CD8-positive, alpha-beta memory T cell (primary cell): Measurements from ENCODE around the gene TMEM181. TPM values are rescaled to one million over a fixed set of nuclear protein-coding genes. Genes with fewer than 3 reads are reported as not detected.

Source experiments
- CTCF ChIA-PET: fragments of 350-600 bp; sonication (Branson Sonifier 250); formaldehyde crosslinking; loops from one replicate; lab custom pipeline; 2021; ENCODE audit warnings: antibody characterized with exemption; lab: Charles Lee
- POLR2A ChIA-PET: fragments of 350-600 bp; sonication (Branson Sonifier 250); formaldehyde crosslinking; loops from one replicate; lab custom pipeline; 2021; ENCODE audit warnings: antibody characterized with exemption; lab: Charles Lee
- DNase-seq, 5 donors: peaks; one replicate each; pipeline versions ENCODE4 v3.0.0 to v3.0.0-alpha.2; 2020 to 2022; ENCODE audit warnings: mixed read lengths in 1 of 5
- H3K27ac ChIP-seq: one replicate; pipeline ENCODE4 v1.7.0; 2013; ENCODE audit warnings: low read depth, mild to moderate bottlenecking, low read length, moderate library complexity
- H3K27me3 ChIP-seq: 2 replicates; pipeline ENCODE4 v1.7.0; 2013; ENCODE audit warnings: low read length, mild to moderate bottlenecking; ENCODE audit not compliant: insufficient read depth, poor library complexity, severe bottlenecking
- H3K36me3 ChIP-seq: 2 replicates; pipeline ENCODE4 v1.7.0; 2013; ENCODE audit warnings: mild to moderate bottlenecking, low read length, moderate library complexity; ENCODE audit not compliant: insufficient read depth
- H3K4me1 ChIP-seq: 2 replicates; pipeline ENCODE4 v1.7.0; 2013; ENCODE audit warnings: mild to moderate bottlenecking, low read length, moderate library complexity; ENCODE audit not compliant: insufficient read depth
- H3K4me3 ChIP-seq: 2 replicates; pipeline ENCODE4 v1.7.0; 2013; ENCODE audit warnings: mild to moderate bottlenecking, low read length
- H3K9me3 ChIP-seq: 2 replicates; pipeline ENCODE4 v1.7.0; 2013; ENCODE audit warnings: mild to moderate bottlenecking, low read length
- H3K27ac Mint-ChIP-seq, 8 donors: one replicate each; pipeline ENCODE4 v1.8.0; 2020 to 2021; ENCODE audit warnings: mixed read lengths in 8 of 8, mild to moderate bottlenecking in 6 of 8, inconsistent platforms in 3 of 8, moderate library complexity in 3 of 8
- H3K27me3 Mint-ChIP-seq, 2 donors: one replicate each; pipeline ENCODE4 v1.8.0; 2020 to 2021; ENCODE audit warnings: mixed read lengths in 2 of 2, mild to moderate bottlenecking in 1 of 2, moderate library complexity in 1 of 2
- H3K36me3 Mint-ChIP-seq, 3 donors: one replicate each; pipeline ENCODE4 v1.8.0; 2020 to 2021; ENCODE audit warnings: mixed read lengths in 3 of 3, inconsistent platforms in 1 of 3, mild to moderate bottlenecking in 1 of 3
- H3K4me1 Mint-ChIP-seq, 3 donors: one replicate each; pipeline ENCODE4 v1.8.0; 2020 to 2021; ENCODE audit warnings: mixed read lengths in 3 of 3, inconsistent platforms in 1 of 3, mild to moderate bottlenecking in 1 of 3
- H3K4me3 Mint-ChIP-seq, 7 donors: one replicate each; pipeline ENCODE4 v1.8.0; 2020 to 2021; ENCODE audit warnings: mixed read lengths in 7 of 7, mild to moderate bottlenecking in 6 of 7, moderate library complexity in 4 of 7, inconsistent platforms in 2 of 7
- H3K9me3 Mint-ChIP-seq, 5 donors: one replicate each; pipeline ENCODE4 v1.8.0; 2020 to 2022; ENCODE audit warnings: mixed read lengths in 5 of 5, mild to moderate bottlenecking in 3 of 5, moderate library complexity in 2 of 5, inconsistent platforms in 1 of 5
- polyA plus RNA-seq: library from polyadenylated mRNA; unstranded; fragments of 300-500 nt; fragmentation: Illumina TruSeq; gene quantifications from one replicate; pipeline ENCODE4 v1.2.3, GENCODE V29; 2021
- total RNA-seq, 2 experiments: library from RNA; stranded (reverse); gene quantifications; one replicate each; pipeline ENCODE4 v1.2.3, GENCODE V29; 2021

The TMEM181 gene
- total and polyA plus RNA-seq, 3 experiments from 2014 or later = 11.2 to 16.6 (median 16.0) TPM

GRCh38 chr6:158680015-158680414 lies 120.1 kb downstream of the TMEM181 start:
- H3K27ac Mint-ChIP-seq = peak overlapping the region in 4 of 8 donors; percentile 4 to 68 (median 30)
- ChIA-PET CTCF (interaction anchor here (0.7 to 1.3 kb wide), 2 partner anchors 14 to 468 kb away, joined by 3 read pairs; no protein-coding TSS in a partner anchor), POLR2A (no interaction called here)

GRCh38 chr6:158680481-158680880 lies 120.6 kb downstream of the TMEM181 start:
- H3K9me3 Mint-ChIP-seq = no peaks in the 10 kb centered on the region
- H3K4me3 ChIP-seq = no peak overlapping the region
- no peaks in the 10 kb centered on the region for H3K27me3 ChIP-seq
- no peak for DNase-seq
- H3K27ac ChIP-seq = no peak overlapping the region
- POLR2A ChIA-PET = no interaction called here
- CTCF ChIA-PET = interaction anchor here (0.7 to 1.3 kb wide), 2 partner anchors 15 to 468 kb away, joined by 3 read pairs; no protein-coding TSS in a partner anchor
- peaks cover 9 to 49% (median 27%) of the 10 kb centered on the region in 3 donors for H3K4me1 Mint-ChIP-seq
- H3K36me3 Mint-ChIP-seq = peaks cover 6 to 69% (median 16%) of the 10 kb centered on the region in 3 donors
- H3K4me1 ChIP-seq = peaks cover 13% of the 10 kb centered on the region
- H3K27ac Mint-ChIP-seq = peak overlapping the region in 7 of 8 donors; percentile 11 to 67 (median 56)
- no peaks in the 10 kb centered on the region for H3K9me3 ChIP-seq
- no peaks in the 10 kb centered on the region for H3K27me3 Mint-ChIP-seq
- no peak overlapping the region for H3K4me3 Mint-ChIP-seq
- H3K36me3 ChIP-seq = peaks cover 10% of the 10 kb centered on the region

More at GRCh38 chr6:158680015-158680414, 120.1 kb downstream of the TMEM181 start:
- H3K9me3 Mint-ChIP-seq = no peaks in the 10 kb centered on the region
- no peaks in the 10 kb centered on the region for H3K27me3 Mint-ChIP-seq
- peaks cover 11% of the 10 kb centered on the region for H3K4me1 ChIP-seq
- H3K27me3 ChIP-seq = no peaks in the 10 kb centered on the region
- H3K4me1 Mint-ChIP-seq = peaks cover 9 to 48% (median 27%) of the 10 kb centered on the region in 3 donors
- peaks cover 9 to 72% (median 19%) of the 10 kb centered on the region in 3 donors for H3K36me3 Mint-ChIP-seq
- no peak overlapping the region for H3K27ac ChIP-seq
- no peak for DNase-seq
- H3K4me3 Mint-ChIP-seq = no peak overlapping the region
- no peaks in the 10 kb centered on the region for H3K9me3 ChIP-seq
- peaks cover 10% of the 10 kb centered on the region for H3K36me3 ChIP-seq
- no peak overlapping the region for H3K4me3 ChIP-seq

- H3K4me3 Mint-ChIP-seq = peak overlapping the region in 1 of 7 donors; percentile 25
- no peaks in the 10 kb centered on the region for H3K9me3 Mint-ChIP-seq
- POLR2A ChIA-PET = no interaction called here
- Histone ChIP-seq H3K9me3 (no peaks in the 10 kb centered on the region), H3K4me1 (peaks cover 40% of the 10 kb centered on the region), H3K27me3 (no peaks in the 10 kb centered on the region), H3K27ac (no peak overlapping the region), H3K4me3 (no peak overlapping the region), H3K36me3 (peaks cover 10% of the 10 kb centered on the region)
- H3K27me3 Mint-ChIP-seq = no peaks in the 10 kb centered on the region
- CTCF ChIA-PET = interaction anchor here (0.9 to 1.7 kb wide), 2 partner anchors 24 to 41 kb away, joined by 3 to 4 read pairs; no protein-coding TSS in a partner anchor
- peak overlapping the region; percentile 36 to 99 (median 75) for H3K27ac Mint-ChIP-seq
- peak in 1 of 5 donors; percentile 34 for DNase-seq
- H3K4me1 Mint-ChIP-seq = peaks cover 36 to 71% (median 60%) of the 10 kb centered on the region in 3 donors
- H3K36me3 Mint-ChIP-seq = peaks cover 6 to 73% (median 15%) of the 10 kb centered on the region in 3 donors
Measured at GRCh38 chr6:158684311-158684710, 124.4 kb downstream of the TMEM181 start.

GRCh38 chr6:158684745-158685324 lies 124.9 kb downstream of the TMEM181 start:
- H3K4me1 Mint-ChIP-seq = peaks cover 36 to 71% (median 59%) of the 10 kb centered on the region in 3 donors
- ChIA-PET POLR2A (no interaction called here), CTCF (interaction anchor here (1.7 kb wide), 1 partner anchor 41 kb away, joined by 4 read pairs; no protein-coding TSS in a partner anchor)
- Histone ChIP-seq H3K27me3 (no peaks in the 10 kb centered on the region), H3K4me3 (no peak overlapping the region), H3K36me3 (peaks cover 10% of the 10 kb centered on the region), H3K9me3 (no peaks in the 10 kb centered on the region), H3K27ac (no peak overlapping the region), H3K4me1 (peaks cover 40% of the 10 kb centered on the region)
- no peaks in the 10 kb centered on the region for H3K9me3 Mint-ChIP-seq
- H3K4me3 Mint-ChIP-seq = no peak overlapping the region
- H3K36me3 Mint-ChIP-seq = peaks cover 6 to 71% (median 11%) of the 10 kb centered on the region in 3 donors
- no peaks in the 10 kb centered on the region for H3K27me3 Mint-ChIP-seq
- H3K27ac Mint-ChIP-seq = peak overlapping the region; percentile 61 to 100 (median 88)
- DNase-seq = no peak

Other genes starting within 250 kb of the TMEM181 start
- 10 to 100 TPM; 26.9 to 32.1 TPM for gene TULP4, start 247.6 kb upstream of the TMEM181 start, total RNA-seq
- gene TULP4, start 247.6 kb upstream of the TMEM181 start, polyA plus RNA-seq = 50.1 TPM
- 100 to 1,000 TPM in 1 of 2 experiments, 10 to 100 TPM in 1; 94.8 to 103 TPM for gene DYNLT1, start 84.7 kb downstream of the TMEM181 start, total RNA-seq
- gene DYNLT1, start 84.7 kb downstream of the TMEM181 start, polyA plus RNA-seq = 83.2 TPM
- 100 to 1,000 TPM in 1 of 2 experiments, 10 to 100 TPM in 1; 96.6 to 102 TPM for gene SYTL3, start 90.0 kb downstream of the TMEM181 start, total RNA-seq
- gene SYTL3, start 90.0 kb downstream of the TMEM181 start, polyA plus RNA-seq = 19.5 TPM